ENCODE results near the gene CTNNA3.

The CTNNA3 gene

DNA sequence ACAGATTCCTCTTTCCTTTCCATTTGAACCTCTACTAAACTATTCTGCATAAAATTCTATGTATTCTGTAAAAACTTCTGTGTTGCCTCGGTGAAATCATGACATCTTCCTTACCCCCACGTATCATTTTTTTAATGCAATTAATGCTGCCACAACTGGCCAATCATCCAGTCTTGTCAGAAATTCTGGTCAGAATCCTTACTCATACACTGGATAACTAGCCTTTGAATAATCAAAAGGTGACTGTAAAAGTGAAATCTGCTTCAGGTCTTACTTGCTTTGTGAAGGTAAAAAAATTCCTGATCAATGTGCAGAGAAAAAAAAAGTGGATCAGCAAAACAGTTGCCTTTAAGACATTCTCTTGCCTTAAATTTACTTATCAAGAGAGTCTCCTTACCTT, 859.2 kb downstream of the CTNNA3 start:
- TF ChIP-seq CTCF (conservative IDR thresholded peaks at IDR 0.05; ENCODE audit: low read length), result no peak
- no peak overlapping the region for H3K4me3 ChIP-seq (ENCODE audit: low read length)
- DNase-seq (ENCODE audit: low read depth), result no peak

DNA sequence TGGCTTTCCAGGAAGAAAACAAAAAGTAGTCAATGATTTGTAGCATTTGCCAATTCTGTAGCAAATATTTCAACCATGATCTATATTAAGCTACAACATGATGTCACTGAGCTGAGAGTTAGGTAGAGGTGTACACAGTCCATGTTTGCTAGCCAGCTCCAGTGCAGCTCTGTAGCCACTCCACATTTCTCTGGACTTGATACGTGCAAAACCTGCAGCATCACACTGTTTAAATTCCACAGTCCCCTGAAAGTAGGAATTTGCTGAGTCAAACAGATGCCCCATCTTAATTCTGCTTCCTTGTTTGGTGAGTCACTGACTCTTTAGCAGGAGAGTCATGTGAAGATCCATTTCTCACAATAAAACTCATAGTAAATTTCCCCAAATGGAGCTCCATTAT, 859.9 kb downstream of the CTNNA3 start:
- H3K4me3 ChIP-seq (ENCODE audit: low read length), result no peak overlapping the region
- TF ChIP-seq CTCF (conservative IDR thresholded peaks at IDR 0.05; ENCODE audit: low read length), result no peak
- DNase-seq (ENCODE audit: low read depth), result peak; percentile 53

- DNase-seq (ENCODE audit: low read depth), result no peak
- no peak for TF ChIP-seq CTCF (conservative IDR thresholded peaks at IDR 0.05; ENCODE audit: low read length)
- no peak overlapping the region for H3K4me3 ChIP-seq (ENCODE audit: low read length)
Observed at GRCh38 chr10:66835400-66835799, 860.6 kb downstream of the CTNNA3 start.

- TF ChIP-seq CTCF (conservative IDR thresholded peaks at IDR 0.05; ENCODE audit: low read length), result no peak
- no peak overlapping the region for H3K4me3 ChIP-seq (ENCODE audit: low read length)
- no peak for DNase-seq (ENCODE audit: low read depth)
Observed at GRCh38 chr10:66834802-66835201, 861.2 kb downstream of the CTNNA3 start.

GRCh38 chr10:66833861-66834260, 862.1 kb downstream of the CTNNA3 start:
- no peak for TF ChIP-seq CTCF (conservative IDR thresholded peaks at IDR 0.05; ENCODE audit: low read length)
- no peak for DNase-seq (ENCODE audit: low read depth)
- H3K4me3 ChIP-seq (ENCODE audit: low read length), result no peak overlapping the region

DNA sequence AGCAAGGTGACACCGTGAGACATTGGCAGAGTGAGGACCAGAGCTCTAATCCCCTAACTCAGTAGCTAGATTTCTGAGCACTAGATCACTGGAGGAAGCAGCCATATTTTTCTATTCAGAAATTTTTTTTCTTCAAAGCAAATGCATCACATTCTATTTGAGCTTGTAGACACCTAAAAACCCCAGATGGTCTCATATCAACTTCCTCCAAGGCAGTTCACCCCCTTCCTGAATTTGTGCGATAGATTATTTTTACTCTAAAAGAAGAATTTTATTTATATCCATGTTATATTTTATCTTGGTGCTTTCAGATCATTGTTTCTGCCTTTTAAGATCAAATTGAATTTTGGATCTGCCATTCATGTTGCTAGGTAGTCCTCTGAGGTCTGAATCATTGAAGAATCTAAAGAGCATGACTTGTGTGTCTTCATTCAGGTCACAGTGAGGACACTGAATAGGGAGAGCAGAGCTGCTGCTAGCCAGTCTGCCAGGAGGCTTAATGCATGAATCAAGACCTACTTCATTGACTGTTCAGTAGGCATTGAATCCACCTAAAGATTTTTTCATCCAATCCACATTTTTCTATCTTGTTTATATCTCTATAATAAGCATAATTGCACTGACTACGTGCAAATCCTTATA, 863.1 kb downstream of the CTNNA3 start:
- no peak overlapping the region for H3K4me3 ChIP-seq (ENCODE audit: low read length)
- TF ChIP-seq CTCF (conservative IDR thresholded peaks at IDR 0.05; ENCODE audit: low read length), result no peak
- DNase-seq (ENCODE audit: low read depth), result no peak

DNA sequence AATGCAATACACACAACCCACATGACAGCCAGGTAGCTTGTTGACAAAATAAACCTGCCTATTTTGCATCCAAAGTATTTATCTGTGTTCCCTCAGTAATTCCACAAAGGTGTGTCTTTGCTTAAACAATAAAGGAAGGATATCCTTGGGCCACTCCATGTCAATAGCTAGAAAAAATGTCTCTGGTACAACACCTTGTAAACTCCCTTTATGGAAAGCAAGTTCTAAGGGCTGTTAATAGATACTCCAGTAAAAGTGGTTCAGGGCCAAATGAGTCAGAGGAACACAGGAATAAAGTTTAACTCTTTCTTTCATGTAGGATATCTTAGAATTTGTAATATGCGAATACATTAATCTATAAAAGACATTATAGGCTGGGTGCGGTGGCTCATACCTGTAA, 867.0 kb downstream of the CTNNA3 start:
- TF ChIP-seq CTCF (conservative IDR thresholded peaks at IDR 0.05; ENCODE audit: low read length), result no peak
- no peak for DNase-seq (ENCODE audit: low read depth)
- no peak overlapping the region for H3K4me3 ChIP-seq (ENCODE audit: low read length)
